HG02678 (cell line): Measurements from ENCODE around the gene LPO.

Source experiments
- ATAC-seq: cut with Tn5 transposase; IDR thresholded peaks from one replicate; pipeline ENCODE4 v1.9.1; 2021; ENCODE audit warnings: mild to moderate bottlenecking, moderate library complexity; ENCODE audit not compliant: unreplicated experiment

LPO gene

DNA sequence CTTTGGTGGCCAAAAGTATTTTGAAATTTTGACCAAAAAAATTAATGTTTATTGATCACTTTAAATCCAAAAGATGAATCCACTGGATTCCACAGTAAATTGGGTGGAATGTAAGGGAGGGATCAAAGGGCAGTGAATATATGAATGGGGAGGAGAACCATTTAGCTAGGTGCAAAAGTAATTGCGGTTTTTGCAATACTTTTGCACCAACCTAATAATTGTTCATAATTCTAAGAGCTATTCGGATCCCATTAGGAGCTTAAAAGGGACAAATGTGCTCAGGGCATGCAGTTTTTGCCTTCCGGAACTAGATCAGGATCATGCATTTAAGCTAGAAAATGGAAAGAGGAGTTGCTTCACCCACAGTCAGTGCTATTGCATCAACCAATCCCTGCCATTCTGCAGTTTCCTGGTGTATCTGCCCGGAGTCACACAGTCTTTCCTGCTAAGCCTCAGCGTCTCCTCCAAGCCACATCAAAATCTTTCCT is at the start of gene LPO:
Gene LPO (plus strand): TSS at position 438 of the 488 bp plus-strand sequence. CDS start 4,396 bp downstream, outside the sequence.
- no peak for ATAC-seq

GRCh38 chr17:58189436-58190146 is 48.8 kb upstream of the LPO start:
- ATAC-seq: no peak

DNA sequence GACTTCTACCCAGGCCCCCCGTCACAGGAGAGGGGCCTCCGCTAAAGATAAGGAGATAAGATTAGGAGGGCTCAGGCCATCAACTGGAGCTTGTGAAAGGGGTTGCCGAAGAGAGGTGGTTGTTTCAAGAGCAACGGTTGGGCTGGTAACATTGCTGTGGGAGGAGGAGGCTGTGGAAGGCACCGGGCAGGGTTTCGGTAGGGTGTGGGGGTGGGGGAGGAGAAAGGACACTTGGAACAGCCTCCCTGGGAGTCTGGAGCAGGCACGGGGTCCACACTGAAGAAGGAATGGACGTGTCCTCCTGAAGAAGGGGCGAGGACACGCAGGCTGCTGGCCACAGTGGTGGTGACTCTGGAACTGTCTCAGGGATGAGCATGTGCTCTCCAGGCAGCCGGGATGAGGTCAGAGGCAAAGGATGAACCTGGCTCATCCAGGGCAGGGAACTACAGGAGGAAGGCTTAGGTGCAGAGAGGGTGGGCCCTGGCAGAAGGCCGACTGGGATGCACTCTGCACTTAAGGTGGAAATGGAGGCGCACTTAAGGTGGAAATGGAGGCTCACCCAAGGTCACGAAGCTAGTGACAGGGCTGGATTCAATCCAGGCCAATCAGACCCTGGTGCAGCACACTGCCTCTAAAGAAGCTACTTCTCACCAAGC is 47.0 kb upstream of the LPO start:
- no peak for ATAC-seq

DNA sequence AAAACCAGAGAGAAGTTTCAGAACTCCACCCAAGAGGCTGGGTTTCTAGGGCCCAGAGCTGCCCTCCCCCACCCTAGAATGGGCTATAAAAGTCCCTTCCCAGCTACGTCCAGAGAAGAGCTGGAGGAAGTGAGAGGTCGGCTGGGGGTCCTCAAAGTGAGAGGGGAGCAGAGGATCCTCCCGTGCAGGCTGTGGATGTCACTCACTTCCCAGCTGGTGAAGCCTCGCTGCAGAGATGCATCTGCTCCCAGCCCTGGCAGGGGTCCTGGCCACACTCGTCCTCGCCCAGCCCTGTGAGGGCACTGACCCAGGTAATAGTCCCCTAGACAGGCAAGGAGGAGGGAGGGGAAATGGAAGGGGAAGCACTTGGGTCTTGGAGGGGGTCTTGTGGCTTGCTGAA is 45.8 kb upstream of the LPO start, which contains the start of gene EPX:
Gene EPX (plus strand): TSS at position 115 of the 400 bp plus-strand sequence. CDS start 121 bp downstream, at position 236.
- no peak for ATAC-seq

- ATAC-seq: no peak
Measured at GRCh38 chr17:58193641-58194255, 44.6 kb upstream of the LPO start.

DNA sequence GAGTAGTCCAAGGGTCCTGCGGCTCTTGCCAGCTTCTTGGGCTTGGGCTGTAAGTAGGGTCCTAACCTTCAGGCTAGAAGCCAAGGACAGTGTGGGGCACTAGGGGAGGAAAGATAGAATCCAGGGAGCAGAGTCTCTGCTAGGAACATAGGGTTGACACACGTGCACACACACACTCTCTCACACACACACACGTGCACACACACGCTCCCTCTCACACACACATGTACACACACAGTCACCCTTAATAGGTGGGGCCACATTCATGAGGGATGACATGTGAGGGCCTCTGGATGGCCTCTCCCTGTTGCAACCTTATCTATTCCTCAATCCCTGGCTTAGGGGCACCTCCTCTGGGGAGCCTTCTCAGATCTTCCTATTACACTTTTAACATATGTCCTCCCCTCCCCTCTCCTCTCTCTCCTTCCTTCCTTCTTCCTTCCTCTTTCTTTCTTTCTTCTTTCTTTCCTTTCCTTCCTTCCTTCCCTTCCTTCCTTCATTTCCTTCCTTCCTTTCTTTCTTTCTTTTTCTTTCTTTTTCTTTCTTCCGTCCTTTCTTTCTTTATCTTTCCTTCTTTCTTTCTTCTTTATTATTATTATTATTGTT is 42.8 kb upstream of the LPO start:
- no peak for ATAC-seq

- ATAC-seq: no peak
Measured at GRCh38 chr17:58196610-58197009, 41.8 kb upstream of the LPO start.

DNA sequence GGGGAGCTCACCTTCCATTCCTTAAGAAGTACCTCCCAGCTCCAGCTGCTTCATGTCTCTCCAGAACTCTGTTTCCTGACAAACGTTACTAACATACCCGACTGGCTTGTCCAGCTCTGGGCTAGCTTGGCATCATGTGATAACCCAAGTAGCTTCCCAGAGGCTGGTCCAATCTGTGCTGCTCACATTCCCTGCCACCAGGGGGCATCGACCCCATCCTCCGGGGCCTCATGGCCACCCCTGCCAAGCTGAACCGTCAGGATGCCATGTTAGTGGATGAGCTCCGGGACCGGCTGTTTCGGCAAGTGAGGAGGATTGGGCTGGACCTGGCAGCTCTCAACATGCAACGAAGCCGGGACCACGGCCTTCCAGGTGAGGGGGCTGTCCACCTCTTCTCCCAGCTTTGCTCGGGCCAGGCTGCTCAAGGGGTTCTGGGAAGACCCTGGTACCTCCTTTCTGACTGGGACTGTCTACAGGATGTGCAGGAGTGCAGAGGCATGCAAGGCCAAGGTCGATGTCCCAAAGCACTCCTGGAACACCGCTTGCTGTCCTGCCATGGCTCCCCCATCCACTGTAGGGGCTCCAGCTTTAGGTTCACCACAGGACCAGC is 38.3 kb upstream of the LPO start:
- ATAC-seq: no peak

GRCh38 chr17:58202859-58203258 is 35.5 kb upstream of the LPO start:
- no peak for ATAC-seq

DNA sequence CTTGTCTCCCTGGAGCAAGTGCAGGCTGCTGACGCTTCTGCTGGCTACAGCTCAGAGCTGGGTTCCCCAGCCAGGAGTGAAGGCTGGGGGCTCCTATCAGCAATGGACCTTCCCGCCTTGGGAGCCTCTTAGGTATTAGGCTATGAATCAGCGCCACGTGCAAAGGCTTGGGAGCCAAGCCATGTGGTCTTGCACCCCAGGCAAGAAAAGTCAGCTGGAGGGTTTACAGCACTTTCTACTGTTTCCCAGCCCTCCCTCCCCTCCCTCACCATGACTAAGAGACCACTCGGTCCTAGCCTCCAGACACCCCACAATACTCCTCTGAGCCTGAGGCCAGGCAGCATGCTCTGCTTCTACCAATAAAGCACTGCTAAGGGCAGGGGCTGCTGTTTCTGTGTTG is 33.6 kb upstream of the LPO start:
- no peak for ATAC-seq

DNA sequence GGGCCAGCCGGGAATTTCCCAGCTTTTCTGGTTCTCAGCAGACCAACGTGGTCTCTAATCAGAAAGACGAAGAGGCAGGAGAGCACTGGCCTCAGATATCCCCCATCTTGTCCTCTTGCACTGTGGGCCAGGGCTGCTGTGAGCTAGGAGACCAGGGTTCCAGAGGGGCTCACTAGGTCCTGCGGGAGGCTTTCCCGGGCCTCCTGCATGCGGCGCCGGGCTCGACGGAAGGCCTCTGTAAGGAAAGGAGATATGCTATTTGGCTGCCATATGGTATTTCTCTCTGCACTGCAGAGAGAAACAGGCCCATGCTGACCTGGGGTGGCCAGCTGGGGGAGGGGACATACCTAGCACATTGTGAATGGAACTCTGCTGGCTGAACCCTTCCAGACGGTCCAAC is 32.4 kb upstream of the LPO start:
- no peak for ATAC-seq

DNA sequence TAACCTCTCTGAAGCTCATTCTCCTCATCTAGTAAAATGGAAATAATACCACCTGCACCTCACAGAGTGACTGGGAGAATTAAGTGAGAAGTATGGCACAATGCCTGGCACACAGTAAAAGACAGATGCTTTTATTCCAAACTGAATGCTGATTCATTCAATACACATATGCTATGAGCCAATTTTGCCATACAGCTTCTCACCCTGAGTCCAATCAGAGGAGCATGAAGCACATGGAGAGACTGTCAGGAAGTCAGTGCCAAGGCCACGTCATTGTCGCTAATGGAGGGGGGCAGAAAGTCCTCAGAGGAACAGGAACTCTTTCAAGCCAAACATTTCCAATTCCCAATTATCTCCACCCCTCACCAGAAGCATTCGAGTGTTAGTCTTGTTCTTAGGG is 30.9 kb upstream of the LPO start:
- no peak for ATAC-seq

- ATAC-seq: no peak
Measured at GRCh38 chr17:58208344-58208743, 30.0 kb upstream of the LPO start.

- no peak for ATAC-seq
Measured at GRCh38 chr17:58210922-58211321, 27.5 kb upstream of the LPO start.

GRCh38 chr17:58215685-58216084 is 22.7 kb upstream of the LPO start:
- no peak for ATAC-seq

DNA sequence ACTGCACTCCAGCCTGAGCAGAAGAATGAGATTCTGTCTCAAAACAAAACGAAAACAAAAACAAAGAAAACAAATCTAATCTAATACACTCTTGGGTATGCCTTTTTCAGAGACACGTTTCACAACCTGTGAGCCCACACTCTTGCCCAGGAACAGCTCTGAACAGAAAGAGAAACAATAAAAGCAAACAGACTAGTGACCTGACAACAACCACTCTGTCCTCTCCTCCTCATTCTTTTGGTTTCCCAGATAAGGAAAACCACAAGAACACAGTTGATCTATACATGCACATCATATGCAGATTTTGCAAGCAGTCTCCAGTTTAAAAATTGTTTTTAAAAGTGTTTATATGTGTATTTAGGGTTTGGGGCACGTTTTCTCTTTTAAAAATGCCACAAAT is 20.6 kb upstream of the LPO start:
- no peak for ATAC-seq

GRCh38 chr17:58219007-58219788 is 19.2 kb upstream of the LPO start, which contains the start of gene MKS1:
TSS of gene MKS1 (minus strand) at chr17:58219255. CDS start at chr17:58219230, 25 bp downstream.
- peak; percentile 97 for ATAC-seq

- no peak for ATAC-seq
Measured at GRCh38 chr17:58219789-58220183, 18.6 kb upstream of the LPO start.

DNA sequence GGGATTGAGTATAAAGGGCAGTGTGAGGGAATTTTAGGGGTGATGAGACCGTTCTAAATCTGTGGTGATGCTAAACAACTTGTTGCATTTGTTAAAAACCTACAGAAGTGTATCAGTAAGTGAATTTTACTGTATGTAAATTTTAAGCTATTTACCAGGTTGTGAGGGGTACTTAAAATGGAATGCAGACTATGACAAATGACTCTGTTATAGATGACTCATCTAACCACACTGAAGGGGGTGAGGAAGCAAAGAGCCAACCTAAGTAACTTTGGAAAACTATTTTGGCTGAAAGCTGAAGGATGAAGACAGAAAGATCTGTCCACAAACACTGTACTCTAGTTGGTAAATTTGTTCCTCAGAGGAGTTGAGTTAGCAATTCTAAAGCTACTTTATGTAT is 14.1 kb upstream of the LPO start:
- ATAC-seq: no peak

DNA sequence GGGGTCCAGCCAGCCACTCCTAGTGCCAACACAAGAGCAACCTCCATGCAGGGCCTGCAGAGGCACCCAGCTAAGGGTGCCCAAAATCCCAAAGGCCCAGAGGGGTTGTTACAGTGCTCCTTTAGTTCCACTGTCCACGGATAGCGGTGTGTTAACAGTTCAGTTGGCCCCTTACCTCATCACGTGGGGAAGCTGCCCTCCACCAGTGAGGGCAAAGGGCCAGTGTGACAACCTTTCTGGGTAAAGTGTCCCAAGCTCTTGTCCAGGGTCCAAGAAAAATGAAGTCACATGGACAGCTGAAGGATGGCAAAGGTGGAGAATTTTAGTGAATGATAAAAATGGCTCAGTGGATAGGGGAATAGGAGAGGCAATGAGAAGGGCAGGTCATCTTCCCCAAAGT is 10.7 kb upstream of the LPO start:
- ATAC-seq: no peak
